Amniotic stem cell (primary cell): ENCODE measurements around the gene MPHOSPH9.
"Not testable (repeated sequence)": the region's sequence is repeated elsewhere in the genome, so short reads cannot be mapped to it uniquely, and the experiment has no call there.

Source experiments
- DNase-seq: peaks from one replicate; lab custom pipeline; 2025; lab: John Stamatoyannopoulos, UW

MPHOSPH9 gene

DNA sequence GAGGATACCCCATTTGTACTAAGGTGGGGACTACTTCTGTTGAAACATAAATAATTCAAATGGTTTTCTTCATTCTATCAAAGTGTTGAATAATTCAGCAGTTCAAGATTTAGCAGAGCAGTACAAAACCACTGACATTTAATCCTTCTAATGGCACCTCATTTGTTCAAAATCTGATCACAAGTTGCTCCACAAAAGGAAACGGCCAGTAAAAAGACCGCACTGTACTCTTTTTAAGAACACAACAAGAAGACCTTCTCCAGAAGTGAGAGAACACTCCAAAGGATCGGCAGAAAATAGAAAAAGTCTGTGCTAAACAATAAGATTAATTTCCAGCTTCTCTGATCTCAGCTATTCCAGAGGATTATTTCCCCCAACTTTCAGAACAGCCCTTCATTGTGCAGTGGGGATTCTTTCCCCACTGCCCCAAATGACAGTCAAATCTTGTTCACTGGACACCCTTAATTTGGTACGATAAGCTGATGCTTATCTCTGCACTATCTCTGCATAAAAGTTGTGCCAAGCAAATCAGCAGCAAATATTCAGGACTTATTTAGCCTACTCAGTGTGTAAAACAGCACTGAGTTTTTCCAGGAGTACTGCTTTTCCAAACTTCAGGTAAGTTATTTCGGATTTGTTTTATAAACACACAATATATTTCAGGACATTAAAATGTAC lies 5.2 kb downstream of the MPHOSPH9 start:
- no peak for DNase-seq

DNA sequence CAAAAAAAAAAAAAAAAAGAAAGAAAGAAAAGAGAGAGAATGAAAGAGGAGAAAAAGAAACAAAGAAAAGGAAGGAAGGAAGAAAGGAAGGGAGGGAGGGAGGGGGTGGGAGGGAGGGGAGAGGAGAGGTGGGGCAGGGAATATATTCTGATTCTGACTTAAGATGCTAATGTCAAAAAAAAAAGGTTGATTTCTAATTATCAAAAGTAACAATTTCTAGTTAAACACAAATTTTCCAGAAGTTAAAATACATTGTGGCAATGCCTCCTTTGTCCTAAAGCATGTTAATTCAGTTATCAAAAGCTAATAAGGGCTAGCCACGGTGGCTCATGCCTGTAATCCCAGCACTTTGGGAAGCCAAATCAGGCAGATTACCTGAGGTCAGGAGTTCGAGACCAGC lies 7.5 kb downstream of the MPHOSPH9 start:
- DNase-seq, result no peak

DNA sequence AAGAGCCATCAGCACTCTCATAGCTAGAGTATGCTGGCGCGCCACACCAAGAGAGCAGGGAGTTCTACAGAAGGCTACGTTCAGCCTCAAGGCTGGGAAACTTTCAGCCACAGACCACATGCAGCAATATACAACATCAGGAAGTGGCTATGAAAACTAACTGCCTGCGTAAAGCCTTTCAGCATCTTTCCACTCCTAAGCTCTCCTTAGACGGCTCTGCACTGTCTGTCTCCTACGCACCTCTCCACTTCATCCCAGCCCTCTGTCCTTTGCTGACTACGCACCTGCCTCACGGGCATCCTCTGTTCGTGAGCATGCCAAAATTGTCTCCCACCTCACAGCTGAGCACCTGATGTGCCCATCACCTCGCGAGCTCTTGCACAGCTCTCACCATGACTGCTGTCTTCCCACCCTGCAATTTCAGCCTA lies 9.7 kb downstream of the MPHOSPH9 start:
- DNase-seq, result no peak

DNA sequence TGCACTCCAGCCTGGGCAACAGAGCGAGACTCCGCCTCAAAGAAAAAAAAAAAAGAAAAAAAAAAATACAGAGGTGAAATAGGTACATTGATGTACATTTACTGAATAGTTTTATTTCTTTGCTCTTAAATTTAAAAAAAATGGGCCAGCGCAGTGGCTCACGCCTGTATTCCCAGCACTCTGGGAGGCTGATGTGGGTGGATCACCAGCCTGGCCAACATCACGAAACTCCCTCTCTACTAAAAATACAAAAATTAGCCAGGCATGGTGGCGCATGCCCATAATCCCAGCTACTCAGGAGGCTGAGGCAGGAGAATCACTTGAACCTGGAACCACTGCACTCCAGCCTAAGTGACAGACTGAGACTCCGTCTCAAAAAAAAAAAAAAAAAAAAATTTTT lies 25.1 kb downstream of the MPHOSPH9 start:
- DNase-seq, result not testable (repeated sequence)

DNA sequence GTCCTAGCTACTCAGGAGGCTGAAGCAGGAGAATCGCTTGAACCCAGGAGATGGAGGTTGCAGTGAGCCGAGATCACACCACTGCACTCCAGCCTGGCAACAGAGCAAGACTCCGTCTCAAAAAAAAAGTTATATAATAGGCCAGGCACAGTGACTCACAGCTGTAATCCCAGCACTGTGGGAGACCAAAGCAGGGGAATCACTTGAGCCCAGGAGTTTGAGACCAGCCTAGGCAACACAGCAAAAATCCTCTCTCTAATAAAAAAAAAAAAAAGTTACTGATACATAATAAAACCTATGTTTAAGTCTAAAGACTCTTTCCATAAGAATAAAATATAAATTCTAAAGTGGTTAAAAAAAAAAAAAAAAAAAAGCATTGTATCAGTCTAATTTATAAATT lies 26.1 kb downstream of the MPHOSPH9 start:
- not testable (repeated sequence) for DNase-seq

DNA sequence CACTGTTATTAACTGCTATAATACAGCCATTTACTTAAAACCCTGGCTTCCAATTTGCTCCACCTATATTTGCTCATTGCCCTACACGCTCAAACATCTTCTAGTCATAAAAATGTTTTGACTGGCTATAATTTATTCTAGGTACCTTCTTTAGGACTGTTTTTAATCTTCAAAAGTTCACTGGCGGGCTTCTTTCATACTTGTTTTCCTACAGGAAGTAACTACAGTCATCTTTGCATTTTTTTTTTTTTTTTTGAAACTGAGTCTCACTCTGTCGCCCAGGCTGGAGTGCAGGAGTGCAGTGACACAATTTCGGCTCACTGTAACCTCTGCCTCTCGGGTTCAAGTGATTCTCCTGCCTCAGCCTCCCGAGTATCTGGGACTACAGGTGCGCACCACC lies 32.5 kb downstream of the MPHOSPH9 start:
- no peak for DNase-seq

DNA sequence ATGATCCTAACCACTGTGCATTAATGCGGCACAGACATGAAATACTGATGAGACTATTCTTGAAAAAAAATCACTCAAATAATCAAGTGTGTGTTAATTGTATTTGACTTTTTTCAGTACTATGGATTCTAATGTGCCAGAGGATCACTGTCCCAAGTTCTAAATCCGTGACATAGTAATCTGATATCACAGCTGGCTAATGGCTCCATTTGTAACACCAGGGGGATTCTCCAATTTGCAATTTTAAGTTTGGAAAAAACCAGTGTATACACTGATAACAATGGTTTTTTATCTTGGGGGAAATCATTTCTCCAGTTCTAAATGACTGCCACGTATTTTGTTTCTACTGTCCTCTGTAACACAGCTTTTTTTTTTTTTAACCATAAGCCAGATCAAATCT lies 33.0 kb downstream of the MPHOSPH9 start:
- DNase-seq, result no peak

DNA sequence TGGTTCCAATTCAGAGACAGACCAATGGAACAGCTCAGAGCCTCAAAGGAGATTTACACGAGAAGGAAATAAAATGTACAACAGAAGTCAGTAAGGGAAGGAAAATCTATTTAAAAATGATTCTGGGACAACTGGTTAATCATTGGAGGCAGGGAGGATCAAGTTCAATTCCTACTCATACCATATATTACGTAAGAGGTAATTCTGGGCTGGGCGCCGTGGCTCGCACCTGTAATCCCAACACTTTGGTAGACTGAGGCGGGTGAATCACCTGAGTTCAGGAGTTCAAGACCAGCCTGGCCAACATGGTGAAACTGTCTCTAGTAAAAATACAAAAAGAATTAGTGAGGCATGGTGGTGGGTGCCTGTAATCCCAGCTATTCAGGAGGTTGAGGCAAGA lies 45.3 kb downstream of the MPHOSPH9 start:
- no peak for DNase-seq

DNA sequence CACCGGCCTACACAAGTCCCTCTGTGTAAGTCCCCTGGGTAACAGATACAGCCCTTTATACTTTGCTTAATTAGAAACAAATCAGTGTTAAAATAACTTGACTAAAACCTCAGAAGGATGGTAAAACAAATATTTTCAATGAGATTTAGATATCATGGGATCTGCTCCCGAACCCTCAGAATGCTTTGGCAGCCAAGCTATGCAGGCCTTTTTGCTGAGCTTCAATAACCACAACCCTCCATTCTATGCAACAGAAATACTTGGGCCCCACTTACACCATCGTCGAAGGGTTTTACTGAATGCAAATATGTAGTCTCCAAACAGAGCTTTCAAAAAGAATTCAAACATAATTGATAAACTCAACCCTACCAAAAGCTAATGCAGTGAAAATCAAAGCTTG lies 52.8 kb downstream of the MPHOSPH9 start:
- no peak for DNase-seq

DNA sequence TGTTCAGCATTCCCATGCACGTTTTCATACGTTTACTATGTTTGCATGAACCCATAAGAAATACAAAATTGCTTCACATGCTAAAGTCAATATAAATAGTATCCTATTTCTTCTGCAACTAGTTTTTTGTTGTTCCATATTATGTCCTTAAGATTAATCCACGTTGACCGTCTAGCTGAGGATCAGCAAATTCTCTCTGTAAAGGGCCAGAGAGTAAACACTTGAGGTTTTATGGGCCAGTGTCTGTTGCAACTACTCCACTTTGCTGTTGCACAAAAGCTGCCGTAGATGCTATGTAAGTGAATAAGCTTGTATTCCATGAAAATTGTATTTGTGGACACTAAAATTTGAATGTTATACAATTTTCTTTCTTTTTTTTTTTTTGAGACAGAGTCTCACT lies 61.0 kb downstream of the MPHOSPH9 start:
- no peak for DNase-seq

DNA sequence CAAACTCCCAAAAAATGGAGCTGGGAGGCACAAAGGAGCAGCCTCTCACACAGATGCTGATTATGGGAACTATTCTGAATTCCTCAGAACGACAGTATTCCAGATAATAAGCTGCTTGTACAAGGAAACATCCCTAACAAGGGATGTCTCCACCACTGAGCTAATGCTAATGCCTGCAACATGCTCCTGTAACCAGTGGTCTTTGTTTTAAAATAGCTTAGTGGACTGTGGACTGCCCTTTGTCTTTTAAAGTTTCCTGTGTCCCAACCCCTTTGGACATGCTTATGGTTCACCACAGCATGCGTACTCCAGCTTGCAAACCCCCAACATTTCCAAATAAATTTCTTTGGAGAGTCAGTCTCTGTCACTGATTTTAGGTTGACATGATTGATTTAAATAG lies 65.6 kb downstream of the MPHOSPH9 start:
- DNase-seq, result no peak

DNA sequence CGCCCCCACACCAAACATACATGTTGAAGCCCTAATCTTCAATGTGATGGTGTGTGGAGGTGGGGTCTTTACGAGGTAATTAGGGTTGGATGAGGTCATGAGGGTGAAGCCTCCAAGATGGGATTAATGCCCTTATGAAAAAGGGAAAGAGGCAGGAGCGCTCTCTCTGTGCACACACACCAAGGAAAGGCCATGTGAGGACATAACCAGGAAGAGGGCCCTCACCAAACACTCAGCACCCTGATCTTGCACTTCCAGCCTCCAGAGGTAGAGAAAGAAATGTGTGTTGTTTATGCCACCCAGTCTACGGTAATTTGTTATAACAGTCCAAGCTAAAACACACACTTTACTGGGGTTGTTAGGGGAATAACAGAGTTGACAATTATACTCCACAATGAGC lies 67.4 kb downstream of the MPHOSPH9 start:
- no peak for DNase-seq

DNA sequence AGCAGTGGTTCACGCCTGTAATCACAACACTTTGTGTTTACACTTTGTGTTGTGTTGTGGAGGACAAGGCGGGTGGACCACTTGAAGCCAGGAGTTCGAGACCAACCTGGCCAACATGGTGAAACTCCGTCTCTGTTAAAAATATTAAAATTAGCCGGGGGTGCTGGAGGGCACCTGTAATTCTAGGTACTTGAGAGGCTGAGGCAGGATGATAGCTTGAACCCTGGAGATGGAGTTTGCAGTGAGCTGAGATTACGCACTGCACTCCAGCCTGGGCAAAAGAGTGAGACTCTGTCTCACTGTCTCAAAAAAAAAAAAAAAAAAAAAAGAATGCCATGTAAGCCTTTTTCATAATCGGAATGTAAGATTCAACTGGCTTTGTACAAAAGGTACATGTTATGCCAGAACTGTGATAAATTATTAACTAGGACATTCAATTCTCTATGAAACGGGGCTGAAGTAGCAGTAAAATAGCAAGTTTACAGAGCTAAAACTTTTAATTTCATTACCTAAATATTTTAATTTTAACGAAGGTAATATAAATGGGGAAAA lies 68.2 kb downstream of the MPHOSPH9 start:
- DNase-seq, result no peak

DNA sequence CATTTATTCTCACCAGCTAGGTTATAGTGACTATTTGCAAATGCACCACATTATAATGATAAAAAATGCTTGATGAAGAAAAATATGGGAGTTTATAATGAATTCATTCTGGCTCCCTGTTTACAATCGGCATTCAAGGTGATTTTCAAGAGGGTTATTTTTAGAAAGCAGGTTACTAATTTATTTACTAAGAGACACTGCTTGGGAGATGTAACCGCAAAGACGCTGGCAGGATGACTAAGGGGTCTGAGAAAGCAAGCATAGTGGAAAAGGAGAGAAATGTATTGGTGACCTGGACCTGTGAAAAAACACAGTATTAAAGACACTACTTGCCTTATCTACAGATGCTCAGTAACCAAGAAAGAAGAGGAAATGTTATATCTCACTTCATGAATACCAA lies 68.7 kb downstream of the MPHOSPH9 start:
- DNase-seq, result no peak

DNA sequence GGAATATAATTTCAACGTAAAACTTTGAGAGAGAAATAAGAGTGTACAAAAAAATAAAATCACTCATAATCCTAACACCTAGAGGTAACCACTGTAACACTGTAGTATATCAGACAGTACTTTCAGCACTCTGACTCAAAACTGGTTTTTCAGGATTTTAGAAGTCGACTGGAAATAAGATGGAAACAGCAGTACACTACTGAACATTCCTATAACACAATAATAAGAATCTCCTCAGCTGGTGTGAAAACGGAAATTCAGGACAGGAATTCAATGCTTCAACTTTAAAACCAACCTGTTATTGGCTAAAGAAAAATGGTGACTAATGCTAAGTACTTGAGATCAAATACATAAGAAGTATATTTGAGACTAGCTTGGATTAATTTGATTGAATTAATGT lies 69.7 kb downstream of the MPHOSPH9 start:
- DNase-seq, result no peak

DNA sequence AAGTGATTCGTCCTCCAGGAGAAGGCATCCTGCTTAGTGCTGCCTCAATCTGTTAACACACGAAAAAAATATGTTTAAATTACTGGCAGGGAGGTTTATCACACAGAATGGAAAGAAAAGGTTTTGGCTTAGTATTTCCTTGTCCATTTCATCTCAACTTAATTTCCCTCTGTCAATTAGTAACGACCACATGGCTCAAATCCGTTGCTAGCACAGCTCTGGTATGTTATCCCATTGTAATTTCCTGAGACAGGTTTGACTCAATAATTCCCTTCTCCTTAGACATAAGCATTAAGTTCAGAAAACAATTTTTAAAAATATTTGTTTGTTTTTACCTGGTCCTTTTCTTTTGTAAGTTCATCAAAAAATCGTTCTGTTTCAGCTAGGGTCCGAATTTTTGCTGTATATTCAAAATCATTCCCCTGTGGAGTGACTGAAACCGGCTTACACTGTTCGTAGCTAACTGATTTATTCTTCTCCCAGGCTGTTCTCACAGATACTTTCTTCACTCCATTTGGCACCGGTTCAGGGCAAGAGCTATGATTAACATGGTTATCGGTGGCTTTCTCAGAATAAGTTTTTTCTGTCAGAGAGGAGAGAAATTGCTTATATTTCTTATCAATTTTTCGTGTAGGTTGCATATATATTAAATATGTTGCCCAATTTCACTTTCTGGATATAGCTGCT lies 72.0 kb downstream of the MPHOSPH9 start:
- no peak for DNase-seq

DNA sequence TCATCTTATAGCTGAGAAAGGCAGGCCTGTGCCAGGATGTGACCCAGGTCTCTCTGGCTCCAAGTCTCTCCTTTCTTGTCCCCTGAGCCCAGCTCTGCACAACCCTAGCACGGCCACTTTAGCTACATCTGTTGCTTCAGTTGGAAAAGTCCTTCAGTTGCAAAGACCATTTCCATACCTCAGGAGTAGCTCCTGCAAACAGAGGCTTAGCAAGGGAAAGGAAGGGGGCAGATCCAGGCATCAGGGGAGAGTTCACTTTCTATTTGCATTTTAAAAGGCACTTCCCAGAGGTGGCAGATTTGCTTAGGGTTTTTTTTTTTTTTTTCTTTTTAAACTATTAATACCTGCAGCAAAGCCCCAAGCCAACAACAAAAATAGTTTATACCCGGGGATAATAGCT lies 79.0 kb downstream of the MPHOSPH9 start:
- DNase-seq, result no peak

DNA sequence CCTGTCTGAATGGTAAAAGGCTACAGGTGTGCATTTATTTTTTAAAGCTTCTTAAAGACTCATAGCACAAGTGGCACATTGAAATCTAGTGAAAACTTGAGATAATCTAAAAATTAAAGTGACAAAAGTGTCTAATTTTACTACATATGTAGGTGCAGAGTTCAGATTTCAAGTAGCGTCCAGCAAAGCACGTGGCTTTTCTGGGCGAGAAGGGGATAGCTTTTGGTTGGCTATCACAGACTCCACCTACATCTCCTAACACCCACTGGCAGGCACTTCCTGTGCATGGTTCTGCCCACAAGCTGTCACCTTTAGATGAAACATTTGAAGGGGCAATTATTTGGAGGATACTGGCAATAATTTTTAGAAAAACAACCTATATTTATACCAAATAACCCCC lies 80.1 kb downstream of the MPHOSPH9 start:
- DNase-seq, result no peak

DNA sequence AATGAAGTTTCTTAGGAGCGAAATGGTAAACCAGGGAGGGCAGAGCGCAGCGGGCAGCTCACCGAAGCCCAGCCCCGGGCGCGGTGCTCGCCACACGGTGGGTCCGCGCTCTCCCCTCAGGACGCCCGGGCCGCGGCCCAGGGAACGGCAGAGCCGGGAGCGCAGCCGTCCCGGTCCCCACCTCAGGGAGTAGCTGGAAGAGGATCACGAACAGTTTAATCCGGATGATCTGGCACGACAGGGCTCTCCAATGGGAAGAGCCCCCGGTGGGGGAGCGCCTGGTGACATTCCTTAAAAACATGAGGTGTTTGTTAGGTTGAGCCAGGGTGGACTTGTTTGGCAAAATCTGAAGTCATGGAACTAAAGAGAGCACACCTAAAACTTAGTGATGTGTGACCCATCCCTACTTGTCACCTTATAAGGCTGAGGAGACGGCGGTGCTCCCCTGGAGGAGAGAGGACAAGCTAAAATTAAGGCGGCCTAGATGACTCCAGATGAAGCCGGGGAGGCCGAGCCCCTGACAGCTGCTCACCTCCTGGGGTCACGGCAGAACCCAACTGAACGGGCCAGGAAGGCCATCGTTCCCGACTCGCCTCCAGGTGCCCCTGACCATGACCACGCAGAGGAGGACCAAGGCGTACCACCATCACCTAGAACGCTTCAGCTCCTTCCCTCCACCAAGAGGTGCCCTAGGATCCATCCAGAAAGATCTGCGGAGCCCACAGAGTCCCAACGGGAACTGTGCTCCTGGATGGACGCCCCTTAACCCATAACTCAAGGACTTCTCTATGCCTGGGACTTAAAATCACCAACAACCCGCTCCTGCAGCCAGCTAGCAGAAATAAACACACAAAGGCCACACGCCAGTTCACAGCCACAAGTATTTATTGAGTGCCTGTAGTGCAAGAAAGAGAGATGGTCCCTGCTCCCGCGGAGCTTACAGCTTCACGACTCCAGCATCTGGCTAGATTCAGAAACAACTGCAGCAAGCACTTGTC lies 81.2 kb downstream of the MPHOSPH9 start:
- no peak for DNase-seq

DNA sequence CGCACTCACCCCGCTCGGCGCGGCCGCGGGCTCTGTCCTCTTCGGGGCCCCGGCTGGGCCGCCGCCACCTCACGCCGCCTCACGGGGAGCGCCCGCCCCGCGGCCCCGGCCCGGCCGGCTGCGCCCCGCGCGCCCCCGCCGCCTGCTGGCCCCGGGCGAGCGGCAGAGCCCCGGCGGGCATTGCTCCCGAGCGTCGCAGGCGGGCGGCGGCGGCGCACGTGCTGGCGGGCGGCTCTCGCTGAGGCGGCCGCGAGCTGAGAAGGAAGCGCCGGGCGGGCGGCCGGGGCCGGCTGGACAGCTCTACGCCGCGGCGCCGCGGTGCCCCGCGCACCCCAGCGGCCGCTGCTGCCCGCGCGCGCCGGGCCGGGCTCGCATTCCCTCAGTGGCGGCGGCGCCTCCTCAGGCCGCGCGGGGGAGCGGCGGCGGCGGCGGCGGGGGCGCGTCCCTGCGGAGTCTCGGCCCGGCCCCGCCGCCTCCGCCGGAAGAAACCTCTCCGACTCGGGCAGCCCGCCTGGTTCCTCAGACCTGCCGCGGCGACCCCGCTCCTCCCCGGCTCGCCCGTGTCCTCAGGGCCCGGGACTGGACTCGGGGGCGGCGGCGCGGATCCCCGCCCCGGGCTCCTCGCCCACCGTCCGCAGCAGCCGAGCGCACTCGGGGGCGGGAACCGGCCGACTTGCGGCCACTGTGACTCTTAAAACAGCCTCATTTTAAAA lies 82.0 kb downstream of the MPHOSPH9 start, which contains the start of gene PITPNM2:
Gene PITPNM2 (minus strand): TSS at position 347 of the 713 bp plus-strand sequence. CDS start 116,500 bp downstream, outside the sequence.
- peak; percentile 65 for DNase-seq

DNA sequence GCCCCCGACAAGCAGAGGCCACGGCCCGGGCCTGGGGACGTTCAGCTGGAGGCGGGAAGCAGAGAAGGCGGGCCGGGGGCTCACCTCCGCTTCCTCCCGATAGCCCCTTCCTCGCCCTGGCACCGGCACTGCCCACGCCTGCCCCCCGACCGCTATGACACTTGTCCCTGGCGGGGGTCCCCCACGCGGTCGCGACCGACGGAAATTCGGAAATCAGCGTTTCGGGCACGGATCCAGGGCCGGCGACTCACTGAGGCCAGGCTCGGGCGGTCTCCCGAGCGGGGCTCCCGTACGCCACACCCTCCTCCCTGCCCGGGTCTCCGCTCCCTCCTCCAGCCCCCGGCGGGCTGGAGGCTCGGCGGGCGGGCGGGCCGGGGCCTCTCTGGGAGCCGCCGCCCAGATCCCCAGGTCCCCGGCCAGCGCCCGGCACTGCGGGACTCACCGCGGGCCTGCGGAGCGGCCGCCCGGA lies 82.6 kb downstream of the MPHOSPH9 start:
- DNase-seq, result no peak
